CD4-positive, alpha-beta T cell treated with Interferon gamma for 1 hour (primary cell): ENCODE data around the gene PCDHAC1.

ENCODE experiments used
- DNase-seq: peaks from one replicate; pipeline ENCODE4 v3.0.0-alpha.2; 2020

Gene PCDHAC1

DNA sequence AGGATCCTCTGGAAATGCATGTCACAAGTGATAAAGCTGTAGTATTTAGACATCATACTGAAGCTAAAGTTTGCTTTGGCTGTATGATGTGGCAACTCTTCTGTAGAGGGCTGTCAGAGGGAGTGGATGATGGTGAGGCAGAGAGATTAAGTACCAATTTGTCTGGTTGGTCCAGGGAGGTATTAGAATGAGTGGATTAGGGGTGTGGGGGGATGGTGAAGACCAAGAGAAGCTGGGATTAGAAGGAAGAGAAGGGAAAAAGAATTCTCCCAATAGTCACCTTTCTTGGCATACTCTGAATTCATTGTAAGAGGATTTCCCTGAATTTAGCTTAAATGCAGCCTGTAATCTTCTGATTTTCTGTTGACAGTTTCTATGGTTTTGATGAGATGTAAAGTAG is 43.8 kb downstream of the PCDHAC1 start:
- no peak for DNase-seq

DNA sequence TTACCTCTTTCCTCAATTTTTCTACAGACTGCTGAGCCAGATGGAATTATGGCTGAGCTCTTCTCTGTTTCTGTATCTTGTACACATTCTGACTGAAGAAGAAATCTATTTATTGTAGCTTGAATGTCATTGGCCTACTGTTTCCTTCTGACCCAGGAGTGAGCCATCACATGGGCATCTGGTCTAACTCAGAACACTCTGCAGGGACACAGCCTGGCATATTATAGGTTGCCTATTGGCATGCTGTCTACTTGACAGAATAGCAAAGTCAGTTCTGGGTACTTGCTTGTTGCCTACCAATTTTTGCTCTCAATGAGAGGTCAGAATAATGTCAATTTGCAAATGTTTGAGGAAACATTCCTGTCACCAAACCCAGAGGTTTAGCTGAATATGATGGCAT is 47.5 kb downstream of the PCDHAC1 start:
- DNase-seq, result no peak

GRCh38 chr5:140977003-140977402 is 50.9 kb downstream of the PCDHAC1 start:
- no peak for DNase-seq

DNA sequence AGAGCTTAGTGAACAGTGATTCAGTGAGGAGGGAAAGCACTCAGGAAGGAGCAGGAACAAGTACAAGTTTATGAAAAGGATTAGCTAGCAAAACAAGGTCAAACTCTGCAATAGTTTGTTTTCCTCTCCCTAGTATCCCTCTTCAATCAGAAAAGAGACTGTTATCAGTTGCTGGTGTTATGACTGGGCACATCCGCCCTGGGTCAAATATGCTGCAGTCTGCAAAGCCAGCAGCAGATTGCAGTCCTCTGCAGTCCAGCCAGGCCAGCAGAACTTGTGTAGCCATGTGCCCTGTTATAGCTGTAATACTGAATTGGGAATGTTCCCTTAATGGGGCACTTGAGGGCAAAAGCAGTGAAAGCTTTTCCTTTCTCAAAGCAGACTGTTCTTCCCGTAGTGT is 52.2 kb downstream of the PCDHAC1 start:
- DNase-seq, result no peak

GRCh38 chr5:140978983-140979382 is 52.9 kb downstream of the PCDHAC1 start:
- DNase-seq, result no peak
